HepG2 (cell line): ENCODE data around the gene PRXL2B. TPM values are rescaled to one million over a fixed set of nuclear protein-coding genes. Genes with fewer than 3 reads are reported as not detected.

Source experiments
- ATAC-seq: fragments of 200-7000 bp; cut with Tn5 transposase; 3 replicates; pipeline ENCODE4 v1.9.1; 2020; ENCODE audit warnings: mild to moderate bottlenecking, moderate library complexity
- BruUV-seq: library from RNA; stranded (reverse); fragments of 400-500 nt; replicated peaks from 2 replicates; lab custom pipeline; 2021; lab: Mats Ljungman, UMichigan
- CTCF ChIA-PET: fragments of 300-600 bp; formaldehyde crosslinking; extraction: SDS; loops from one replicate; lab custom pipeline; 2021; ENCODE audit warnings: low total read pairs, inconsistent platforms, low intra/inter-chr PET ratio; lab: Yijun Ruan, JAX
- POLR2A ChIA-PET: fragments of 350-600 bp; sonication (Branson Sonifier 250); formaldehyde crosslinking; loops from one replicate; lab custom pipeline; 2020; ENCODE audit warnings: antibody characterized with exemption, inconsistent platforms; lab: Yijun Ruan, JAX
- DNase-seq: peaks from one replicate; pipeline ENCODE4 v3.0.0-alpha.2; 2015; ENCODE audit warnings: low spot score
- FAIRE-seq: peaks from 3 replicates; lab custom pipeline; 2011; peaks lifted over from hg19 to GRCh38; lab: Jason Lieb, UNC
- H2AFZ ChIP-seq: one replicate; pipeline ENCODE4 v1.6.1; 2011; ENCODE audit warnings: low read length, inconsistent platforms
- H3K27ac ChIP-seq: fragments of 300-600 bp; 3 replicates; pipeline ENCODE4 v1.8.0; 2011; ENCODE audit warnings: mixed run types, mild to moderate bottlenecking, mixed read lengths, low read length, inconsistent platforms; ENCODE audit not compliant: insufficient read depth; ENCODE audit errors: extremely low read length
- H3K27me3 ChIP-seq, 2 experiments: fragments of 200-600 bp in 1 of 2; 2 replicates in 1 of 2; 3 replicates in 1 of 2; pipeline versions ENCODE4 v1.6.0 to v1.8.0; 2011; ENCODE audit warnings: low read length in 2 of 2, mild to moderate bottlenecking in 2 of 2, moderate library complexity in 2 of 2, inconsistent platforms in 1 of 2; ENCODE audit not compliant: insufficient read depth in 2 of 2, control insufficient read depth in 1 of 2
- H3K36me3 ChIP-seq, 2 experiments: fragments of 200-600 bp in 1 of 2; replicated peaks in 1 of 2; 2 replicates in 1 of 2; 3 replicates in 1 of 2; pipeline versions ENCODE4 v1.5.1 to v1.8.0; 2011; ENCODE audit warnings: low read length in 2 of 2, inconsistent platforms in 1 of 2; ENCODE audit not compliant: insufficient read depth in 2 of 2, control insufficient read depth in 1 of 2
- H3K4me1 ChIP-seq: 2 replicates; pipeline ENCODE4 v1.5.1; 2012; ENCODE audit warnings: low read length, inconsistent platforms; ENCODE audit not compliant: insufficient read depth
- H3K4me2 ChIP-seq: 2 replicates; pipeline ENCODE4 v1.6.0; 2011; ENCODE audit warnings: low read depth, low read length, inconsistent platforms
- H3K4me3 ChIP-seq, 3 experiments: fragments of 200-600 bp in 1 of 3; sonication (generic), shearing (Covaris generic) in 1 of 3; replicated peaks in 1 of 3; 2 replicates each; pipeline ENCODE4 v1.5.1; 2011 to 2016; ENCODE audit warnings: low read length in 3 of 3, inconsistent platforms in 2 of 3, low read depth in 2 of 3, mild to moderate bottlenecking in 2 of 3, control low read depth in 1 of 3, mixed read lengths in 1 of 3; ENCODE audit not compliant: insufficient read depth in 1 of 3
- H3K79me2 ChIP-seq: one replicate; pipeline ENCODE4 v1.6.1; 2011; ENCODE audit warnings: low read length, inconsistent platforms; ENCODE audit not compliant: insufficient read depth
- H3K9ac ChIP-seq: 2 replicates; pipeline ENCODE4 v1.6.0; 2011; ENCODE audit warnings: mild to moderate bottlenecking, low read depth, low read length, inconsistent platforms; ENCODE audit not compliant: insufficient read depth
- H3K9me3 ChIP-seq: 2 replicates; pipeline ENCODE4 v1.5.1; 2012; ENCODE audit warnings: mild to moderate bottlenecking, low read length
- H4K20me1 ChIP-seq: 2 replicates; pipeline ENCODE4 v1.6.0; 2011; ENCODE audit warnings: inconsistent platforms, mild to moderate bottlenecking, low read length, moderate library complexity; ENCODE audit not compliant: insufficient read depth
- BRD4 ChIP-seq: sonication (generic); formaldehyde crosslinking; IDR thresholded peaks from 2 replicates; pipeline ENCODE4 v1.4.0; 2020; ENCODE audit warnings: missing genetic modification reagents
- KIAA2018 ChIP-seq: sonication (generic); formaldehyde crosslinking; IDR thresholded peaks from 2 replicates; pipeline ENCODE4 v1.5.0; 2020; ENCODE audit warnings: mild to moderate bottlenecking, missing genetic modification reagents, borderline replicate concordance
- TFAP4 ChIP-seq: sonication (generic); IDR thresholded peaks from 2 replicates; pipeline ENCODE4 v1.6.1; 2016; ENCODE audit warnings: low read depth, borderline replicate concordance
- U2AF1 ChIP-seq: fragments of 200-400 bp; formaldehyde crosslinking; optimal IDR thresholded peaks from 2 replicates; pipeline ENCODE3; 2017; ENCODE audit warnings: mild to moderate bottlenecking, low read depth, low read length
- ZBTB21 ChIP-seq: sonication (generic); formaldehyde crosslinking; IDR thresholded peaks from 2 replicates; pipeline ENCODE4 v1.4.0; 2020; ENCODE audit warnings: missing genetic modification reagents
- ZNF451 ChIP-seq: sonication (generic); formaldehyde crosslinking; IDR thresholded peaks from 2 replicates; pipeline ENCODE4 v1.5.0; 2020; ENCODE audit warnings: mild to moderate bottlenecking, missing genetic modification reagents
- ZNF639 ChIP-seq: conservative IDR thresholded peaks from 2 replicates; pipeline ENCODE4 v1.6.1; 2018; ENCODE audit warnings: missing genetic modification reagents
- WGBS: methylation state at CpG from one replicate; pipeline ENCODE4 v1.1.6; 2017; ENCODE audit warnings: low lambda C conversion rate; 5-methylcytosine and 5-hydroxymethylcytosine counted together
- in situ Hi-C: cut with HindIII; loops from 2 replicates; pipeline ENCODE4 v1.10.0; 2017; ENCODE audit warnings: low pct_unique_long_range_greater_than_20kb; ENCODE audit not compliant: extremely low pct_ligation_motif_present
- intact Hi-C: fragments of 100-400 bp; cut with micrococcal nuclease; formaldehyde crosslinking; loops from one replicate; pipeline ENCODE4 v1.10.0; 2022; ENCODE audit not compliant: unreplicated experiment
- polyA plus RNA-seq, 8 experiments: library from polyadenylated mRNA; depleted of rRNA in 3 of 8; stranded (reverse) in 7 of 8; unstranded in 1 of 8; fragments of >200 nt; fragmentation: Illumina TruSeq in 4 of 8; extraction: Trizol in 4 of 8; gene quantifications; 2 replicates each; pipeline versions ENCODE4 v1.2.1 to v1.2.3, GENCODE V29; 2011 to 2016; ENCODE audit warnings: low read depth in 4 of 8, missing spikeins in 1 of 8, mixed read lengths in 1 of 8; ENCODE audit not compliant: insufficient read depth in 1 of 8
- total RNA-seq, 5 experiments: library from RNA; depleted of rRNA; stranded (reverse); fragments of >200 nt; fragmentation: Illumina TruSeq; extraction: Trizol; gene quantifications; 2 replicates each; pipeline ENCODE4 v1.2.3, GENCODE V29; 2016; ENCODE audit warnings: low read depth in 1 of 5
- TF ChIP-seq, protein P1 (sequence below): sonication (generic); formaldehyde crosslinking; IDR thresholded peaks from 2 replicates; pipeline ENCODE4 v1.4.0; 2020; ENCODE audit warnings: mild to moderate bottlenecking, missing genetic modification reagents

PRXL2B gene
- total and polyA plus RNA-seq, 2 of the 13 experiments (the other 11 are each of a cell fraction or from before 2014, with no cell fraction given), result 16.8 to 22.1 TPM

GRCh38 chr1:2603521-2604155 lies 17.1 kb downstream of the PRXL2B start (continued):
- TF ChIP-seq TFAP4, result no peak

GRCh38 chr1:2604156-2604843 lies 17.7 kb downstream of the PRXL2B start:
- Histone ChIP-seq H3K4me2 (no peak overlapping the region), H4K20me1 (no peaks in the 10 kb centered on the region), H3K27ac (no peak overlapping the region), H3K4me1 (no peaks in the 10 kb centered on the region), H3K79me2 (no peaks in the 10 kb centered on the region), H3K4me3 (no peak overlapping the region), H3K27me3 (peaks cover 9 to 58% of the 10 kb centered on the region in 2 experiments; a peak in 4 of 5 replicates), H3K36me3 (no peaks in the 10 kb centered on the region), H2AFZ (no peak overlapping the region), H3K9ac (no peak overlapping the region), H3K9me3 (no peaks in the 10 kb centered on the region)
- FAIRE-seq (no peak), DNase-seq (no peak), ATAC-seq (peak; percentile 26; the same call in 2 of the 3 replicates)
- intact Hi-C loops (no loop called here), in situ Hi-C loops (no loop called here)
- ChIA-PET POLR2A (interaction anchor here (0.6 kb wide), 1 partner anchor 33 kb away, joined by 3 read pairs; no protein-coding TSS in a partner anchor), CTCF (no interaction called here)
- WGBS, result 0% methylated on average over 2 of the region's 19 CpGs
- no TSS peak for BruUV-seq
- TF ChIP-seq KIAA2018 (CRISPR knock-in tag) (no peak), ZBTB21 (no peak), BRD4 (CRISPR knock-in tag) (no peak), ZNF451 (no peak), U2AF1 (no peak), ZNF639 (CRISPR knock-in tag) (no peak)
- TF ChIP-seq, protein P1, sequence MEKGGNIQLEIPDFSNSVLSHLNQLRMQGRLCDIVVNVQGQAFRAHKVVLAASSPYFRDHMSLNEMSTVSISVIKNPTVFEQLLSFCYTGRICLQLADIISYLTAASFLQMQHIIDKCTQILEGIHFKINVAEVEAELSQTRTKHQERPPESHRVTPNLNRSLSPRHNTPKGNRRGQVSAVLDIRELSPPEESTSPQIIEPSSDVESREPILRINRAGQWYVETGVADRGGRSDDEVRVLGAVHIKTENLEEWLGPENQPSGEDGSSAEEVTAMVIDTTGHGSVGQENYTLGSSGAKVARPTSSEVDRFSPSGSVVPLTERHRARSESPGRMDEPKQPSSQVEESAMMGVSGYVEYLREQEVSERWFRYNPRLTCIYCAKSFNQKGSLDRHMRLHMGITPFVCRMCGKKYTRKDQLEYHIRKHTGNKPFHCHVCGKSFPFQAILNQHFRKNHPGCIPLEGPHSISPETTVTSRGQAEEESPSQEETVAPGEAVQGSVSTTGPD (CRISPR knock-in tag), result no peak
